H1 (cell line): Measurements from ENCODE around the gene FGF18. TPM values are rescaled to one million over a fixed set of nuclear protein-coding genes. Genes with fewer than 3 reads are reported as not detected.

Experiments used
- CTCF ChIA-PET: fragments of 300-600 bp; sonication (Branson Sonifier 250); formaldehyde crosslinking; loops from one replicate; lab custom pipeline; 2021; ENCODE audit not compliant: partially characterized antibody; lab: Charles Lee
- POLR2A ChIA-PET: fragments of 300-600 bp; sonication (Branson Sonifier 250); formaldehyde crosslinking; loops from one replicate; lab custom pipeline; 2021; ENCODE audit warnings: inconsistent platforms; ENCODE audit not compliant: partially characterized antibody; lab: Charles Lee
- DNase-seq, 2 experiments: peaks; one replicate each; pipeline versions ENCODE4 v3.0.0 to v3.0.0-alpha.2; 2010 to 2022; ENCODE audit warnings: low spot score in 2 of 2, low read depth in 1 of 2, mixed read lengths in 1 of 2
- FAIRE-seq: peaks from 2 replicates; lab custom pipeline; 2011; peaks lifted over from hg19 to GRCh38; lab: Jason Lieb, UNC
- H2AFZ ChIP-seq: 2 replicates; pipeline ENCODE4 v1.8.1; 2012; ENCODE audit warnings: low read length, inconsistent platforms
- H2AK5ac ChIP-seq: 2 replicates; pipeline ENCODE4 v1.6.1; 2013; ENCODE audit warnings: low read depth, low read length
- H2BK120ac ChIP-seq: replicated peaks from 2 replicates; pipeline ENCODE3; 2013; ENCODE audit warnings: low read depth, low read length, inconsistent platforms
- H2BK12ac ChIP-seq: 2 replicates; pipeline ENCODE4 v1.6.1; 2013; ENCODE audit warnings: low read depth, low read length
- H2BK15ac ChIP-seq: 2 replicates; pipeline ENCODE4 v1.6.1; 2013; ENCODE audit warnings: low read length
- H2BK20ac ChIP-seq: 2 replicates; pipeline ENCODE4 v1.6.1; 2013; ENCODE audit warnings: low read length
- H2BK5ac ChIP-seq: 2 replicates; pipeline ENCODE4 v1.6.1; 2013; ENCODE audit warnings: low read depth, low read length
- H3K14ac ChIP-seq: 2 replicates; pipeline ENCODE4 v1.6.1; 2013; ENCODE audit warnings: inconsistent platforms; ENCODE audit not compliant: insufficient read length
- H3K18ac ChIP-seq: 2 replicates; pipeline ENCODE4 v1.6.1; 2013; ENCODE audit warnings: low read length; ENCODE audit errors: extremely low read depth
- H3K23ac ChIP-seq: 2 replicates; pipeline ENCODE4 v1.6.1; 2013; ENCODE audit warnings: inconsistent platforms; ENCODE audit not compliant: insufficient read length
- H3K23me2 ChIP-seq: 2 replicates; pipeline ENCODE4 v1.6.1; 2013; ENCODE audit warnings: low read depth, low read length
- H3K27ac ChIP-seq: 2 replicates; pipeline ENCODE4 v1.6.1; 2011; ENCODE audit warnings: low read depth, low read length, inconsistent platforms
- H3K27me3 ChIP-seq, 4 experiments: replicated peaks in 1 of 4; 1 replicate in 1 of 4; 2 replicates in 3 of 4; pipeline versions ENCODE4 v1.6.1 to v1.8.1; 2011 to 2013; ENCODE audit warnings: low read length in 3 of 4, mild to moderate bottlenecking in 3 of 4, inconsistent platforms in 2 of 4, mixed read lengths in 2 of 4, moderate library complexity in 1 of 4; ENCODE audit not compliant: control insufficient read depth in 3 of 4, insufficient read depth in 3 of 4; ENCODE audit errors: extremely low read depth in 1 of 4
- H3K36me3 ChIP-seq, 4 experiments: 2 replicates each; pipeline versions ENCODE4 v1.6.1 to v1.8.1; 2011 to 2013; ENCODE audit warnings: mild to moderate bottlenecking in 4 of 4, low read length in 3 of 4, moderate library complexity in 2 of 4, control low read depth in 1 of 4, inconsistent platforms in 1 of 4; ENCODE audit not compliant: insufficient read depth in 4 of 4, control insufficient read depth in 2 of 4
- H3K4ac ChIP-seq: replicated peaks from 2 replicates; pipeline ENCODE3; 2013; ENCODE audit warnings: low read length, low read depth, mixed read lengths, inconsistent platforms; ENCODE audit not compliant: insufficient read length
- H3K4me1 ChIP-seq, 4 experiments: replicated peaks in 1 of 4; 1 replicate in 1 of 4; 2 replicates in 3 of 4; pipeline versions ENCODE4 v1.6.1 to v1.8.1; 2011 to 2013; ENCODE audit warnings: low read length in 3 of 4, inconsistent platforms in 2 of 4, mixed read lengths in 1 of 4; ENCODE audit not compliant: insufficient read depth in 4 of 4, control insufficient read depth in 3 of 4
- H3K4me2 ChIP-seq, 2 experiments: 2 replicates each; pipeline versions ENCODE4 v1.6.1 to v1.8.1; 2011 to 2013; ENCODE audit warnings: low read depth in 2 of 2, low read length in 2 of 2, control low read depth in 1 of 2, inconsistent platforms in 1 of 2, mild to moderate bottlenecking in 1 of 2; ENCODE audit not compliant: insufficient read depth in 1 of 2
- H3K4me3 ChIP-seq, 4 experiments: fragments of 200-600, 300-600 bp in 1 of 4; sonication (generic), shearing (Covaris generic), sonication (Bioruptor Twin) in 1 of 4; 2 replicates each; pipeline versions ENCODE4 v1.5.1 to v1.8.1; 2011 to 2016; ENCODE audit warnings: low read length in 4 of 4, low read depth in 3 of 4, control low read depth in 2 of 4, inconsistent platforms in 2 of 4, mild to moderate bottlenecking in 2 of 4, mixed read lengths in 1 of 4, moderate library complexity in 1 of 4; ENCODE audit not compliant: insufficient read depth in 2 of 4; ENCODE audit errors: extremely low read depth in 1 of 4
- H3K56ac ChIP-seq: replicated peaks from 2 replicates; pipeline ENCODE3; 2013; ENCODE audit warnings: low read depth, mild to moderate bottlenecking, mixed read lengths, low read length, inconsistent platforms; ENCODE audit not compliant: insufficient read length
- H3K79me1 ChIP-seq: 2 replicates; pipeline ENCODE4 v1.6.1; 2013; ENCODE audit warnings: low read depth, low read length, control low read depth
- H3K79me2 ChIP-seq, 2 experiments: 2 replicates each; pipeline versions ENCODE4 v1.6.1 to v1.8.1; 2012 to 2013; ENCODE audit warnings: low read length in 2 of 2, mild to moderate bottlenecking in 2 of 2, inconsistent platforms in 1 of 2; ENCODE audit not compliant: insufficient read depth in 2 of 2, control insufficient read depth in 1 of 2
- H3K9ac ChIP-seq, 4 experiments: replicated peaks in 1 of 4; 1 replicate in 1 of 4; 2 replicates in 3 of 4; pipeline versions ENCODE4 v1.6.1 to v1.8.1; 2011 to 2013; ENCODE audit warnings: low read depth in 3 of 4, low read length in 3 of 4, control low read depth in 2 of 4, mild to moderate bottlenecking in 2 of 4, moderate library complexity in 2 of 4, inconsistent platforms in 1 of 4; ENCODE audit errors: extremely low read depth in 1 of 4
- H3K9me3 ChIP-seq, 2 experiments: 2 replicates each; pipeline versions ENCODE4 v1.6.1 to v1.8.1; 2012 to 2013; ENCODE audit warnings: mild to moderate bottlenecking in 2 of 2, moderate library complexity in 2 of 2, control low read depth in 1 of 2, inconsistent platforms in 1 of 2, low read depth in 1 of 2, low read length in 1 of 2, mixed read lengths in 1 of 2; ENCODE audit not compliant: insufficient read depth in 2 of 2
- H4K20me1 ChIP-seq, 2 experiments: replicated peaks in 1 of 2; 2 replicates each; pipeline versions ENCODE3 to v1.8.1; 2011 to 2013; ENCODE audit warnings: inconsistent platforms in 2 of 2, low read length in 2 of 2, mild to moderate bottlenecking in 1 of 2; ENCODE audit not compliant: insufficient read depth in 2 of 2, control insufficient read depth in 1 of 2
- H4K5ac ChIP-seq: 2 replicates; pipeline ENCODE4 v1.6.1; 2013; ENCODE audit warnings: low read length, low read depth, mixed read lengths, inconsistent platforms; ENCODE audit not compliant: insufficient read length
- H4K8ac ChIP-seq: 2 replicates; pipeline ENCODE4 v1.8.0; 2013; ENCODE audit warnings: mild to moderate bottlenecking, moderate library complexity, low read length, inconsistent platforms; ENCODE audit not compliant: insufficient read depth; ENCODE audit errors: extremely low read depth
- H4K91ac ChIP-seq: replicated peaks from 2 replicates; pipeline ENCODE3; 2013; ENCODE audit warnings: low read length, mixed read lengths, inconsistent platforms; ENCODE audit not compliant: insufficient read length
- FOSL1 ChIP-seq: IDR thresholded peaks from 2 replicates; pipeline ENCODE4 v1.6.1; 2011; ENCODE audit warnings: mild to moderate bottlenecking, low read depth, low read length, moderate library complexity; ENCODE audit not compliant: insufficient read depth
- SAP30 ChIP-seq: fragments of 300-600 bp; sonication (generic); IDR thresholded peaks from 2 replicates; pipeline ENCODE4 v1.7.1; 2012; ENCODE audit warnings: low read length, moderate library complexity, mild to moderate bottlenecking, inconsistent platforms; ENCODE audit not compliant: insufficient read depth, insufficient replicate concordance
- SP2 ChIP-seq: IDR thresholded peaks from 2 replicates; pipeline ENCODE4 v1.6.1; 2012; ENCODE audit warnings: mild to moderate bottlenecking, low read length, inconsistent platforms
- WGBS, 2 experiments: shearing (Covaris generic) in 1 of 2; methylation state at CpG; one replicate each; pipeline versions ENCODE4 v1.1.6 to v1.1.7; 2013 to 2015; ENCODE audit warnings: low lambda C conversion rate in 2 of 2, mixed read lengths in 2 of 2, inconsistent platforms in 1 of 2, low coverage in 1 of 2, missing lambda C conversion rate in 1 of 2; ENCODE audit not compliant: insufficient replicate concordance in 2 of 2, insufficient coverage in 1 of 2, insufficient read length in 1 of 2; ENCODE audit errors: extremely low coverage in 1 of 2, missing lambda C conversion rate in 1 of 2; 5-methylcytosine and 5-hydroxymethylcytosine counted together
- polyA plus RNA-seq, 7 experiments: library from polyadenylated mRNA; depleted of rRNA in 3 of 7; stranded (reverse) in 5 of 7; unstranded in 2 of 7; fragments of >200 nt in 5 of 7; fragments of 200-250 nt in 2 of 7; gene quantifications; 1 replicate in 5 of 7; 2 replicates in 1 of 7; 4 replicates in 1 of 7; pipeline versions ENCODE4 v1.2.1 to v1.2.3, GENCODE V29; 2011 to 2013; ENCODE audit warnings: missing spikeins in 2 of 7, mixed read lengths in 2 of 7
- total RNA-seq: library from RNA; stranded (reverse); fragmentation: NEBNext Ultra II Directional; extraction: Animal tissue kit (Norgen Biotek cat#: 25700); gene quantifications from 2 replicates; pipeline ENCODE4 v1.2.1, GENCODE V29; 2021

The FGF18 gene
- total and polyA plus RNA-seq, 2 of the 8 experiments (the other 6 are each of a cell fraction or from before 2014, with no cell fraction given) = 0.54 to 1.3 TPM

DNA sequence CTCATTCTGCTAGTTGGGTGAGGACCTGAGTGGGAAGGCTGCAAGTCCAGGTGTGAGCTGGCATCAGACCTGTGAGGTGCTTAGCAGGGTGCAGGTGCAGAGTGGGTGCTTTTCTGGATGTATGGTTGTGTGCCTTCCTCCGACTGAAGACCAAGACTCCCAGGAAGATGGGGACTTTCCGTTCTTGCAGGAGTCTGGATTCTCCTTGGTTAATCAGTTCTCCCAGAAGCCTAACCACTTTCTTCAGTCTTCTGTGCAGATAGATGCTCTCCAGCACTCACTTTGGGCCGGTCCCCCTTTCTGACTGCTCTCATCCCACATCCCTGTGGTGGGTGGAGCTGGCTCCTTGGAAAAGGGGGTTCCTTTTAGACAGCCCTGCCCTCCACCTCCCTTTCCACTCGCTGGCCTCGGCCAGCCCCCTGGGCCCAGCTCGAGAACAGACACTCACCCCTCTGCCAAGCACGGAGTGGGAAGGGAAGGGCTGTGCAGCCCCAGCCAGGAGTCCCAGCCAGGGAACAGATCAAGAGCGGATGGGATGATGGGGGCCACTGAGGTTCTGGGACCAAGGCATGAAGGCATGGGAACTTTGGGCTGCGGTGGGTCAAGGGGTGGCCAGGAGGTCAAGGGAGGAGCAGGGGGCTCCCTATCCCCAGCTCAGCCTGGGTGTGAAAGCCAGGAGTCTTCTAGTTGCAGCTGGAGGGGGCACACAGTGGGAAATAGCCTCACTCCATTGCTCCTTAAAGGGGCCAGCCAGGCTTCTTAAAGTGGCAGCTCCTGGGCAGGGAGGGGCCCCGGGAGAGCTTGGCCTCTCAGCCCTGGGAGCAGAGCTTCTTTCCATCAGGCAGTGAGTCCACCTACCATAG is 62.4 kb downstream of the FGF18 start:
- no peak overlapping the region for H3K9ac ChIP-seq
- no peak for FAIRE-seq
- H2BK12ac ChIP-seq = no peak overlapping the region; the same call in 1 of the 2 replicates
- ChIA-PET POLR2A (interaction anchor here (0.5 kb wide), 1 partner anchor 12 kb away, joined by 4 read pairs; no protein-coding TSS in a partner anchor), CTCF (interaction anchor here (0.6 to 5.8 kb wide), 19 partner anchors 9 to 353 kb away, joined by 3 to 64 read pairs (median 5); partner anchors contain the start of gene FGF18)
- H3K36me3 ChIP-seq = no peaks in the 10 kb centered on the region
- no peak overlapping the region for H2AK5ac ChIP-seq
- no peak overlapping the region for H2BK20ac ChIP-seq
- H4K20me1 ChIP-seq = no peaks in the 10 kb centered on the region
- H4K91ac ChIP-seq = no peak overlapping the region
- no peak overlapping the region for H3K4ac ChIP-seq
- no peak overlapping the region for H3K27ac ChIP-seq
- peaks cover 0 to 6% (median 0%) of the 10 kb centered on the region in 4 experiments; a peak in 2 of 7 replicates for H3K4me1 ChIP-seq
- H3K23ac ChIP-seq = no peak overlapping the region
- no peak overlapping the region for H4K8ac ChIP-seq
- no peaks in the 10 kb centered on the region for H3K23me2 ChIP-seq
- H3K56ac ChIP-seq = no peak overlapping the region
- no peak overlapping the region for H3K14ac ChIP-seq
- no peak overlapping the region for H2AFZ ChIP-seq
- DNase-seq = no peak
- TF ChIP-seq FOSL1 (no peak), SAP30 (no peak), SP2 (no peak)
- TF ChIP-seq, all 59 proteins: peak for 0
- Histone ChIP-seq H3K18ac (no peak overlapping the region), H2BK15ac (no peak overlapping the region), H2BK120ac (no peak overlapping the region), H2BK5ac (no peak overlapping the region), H3K9me3 (no peaks in the 10 kb centered on the region), H3K27me3 (no peaks in the 10 kb centered on the region; a peak in 1 of 7 replicates), H4K5ac (no peak overlapping the region), H3K4me2 (no peak overlapping the region), H3K79me2 (no peaks in the 10 kb centered on the region), H3K4me3 (no peak overlapping the region), H3K79me1 (no peaks in the 10 kb centered on the region)
- 86% methylated on average over 10 of the region's 10 CpGs; no CpG with 5 or more reads in 1 of the 2 experiments for WGBS, 2 experiments
